ENCODE measurements around the gene SMIM12.
A peak's percentile ranks its signal among the peaks of the same experiment; 100 is the strongest.

Gene SMIM12

DNA sequence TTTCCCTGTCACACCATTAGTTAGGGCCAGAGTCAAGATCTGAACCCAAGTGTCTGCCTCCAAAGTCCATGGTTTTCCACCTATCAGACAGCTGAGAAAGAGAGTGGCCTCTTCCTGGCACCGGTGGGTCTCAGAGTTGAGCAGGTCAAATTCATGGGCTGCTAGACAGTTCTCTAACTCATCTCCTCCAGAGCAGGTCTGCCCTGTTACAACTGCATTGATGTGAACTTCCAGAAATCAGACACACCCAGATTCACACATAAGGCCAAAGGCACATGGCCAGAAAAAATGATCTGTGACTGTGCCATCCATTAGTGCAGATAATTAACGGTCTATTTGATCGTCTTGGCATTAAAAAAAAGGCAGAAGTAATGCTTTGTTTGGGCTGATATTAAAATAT lies 17.5 kb downstream of the SMIM12 start:
- TF ChIP-seq, protein P1, sequence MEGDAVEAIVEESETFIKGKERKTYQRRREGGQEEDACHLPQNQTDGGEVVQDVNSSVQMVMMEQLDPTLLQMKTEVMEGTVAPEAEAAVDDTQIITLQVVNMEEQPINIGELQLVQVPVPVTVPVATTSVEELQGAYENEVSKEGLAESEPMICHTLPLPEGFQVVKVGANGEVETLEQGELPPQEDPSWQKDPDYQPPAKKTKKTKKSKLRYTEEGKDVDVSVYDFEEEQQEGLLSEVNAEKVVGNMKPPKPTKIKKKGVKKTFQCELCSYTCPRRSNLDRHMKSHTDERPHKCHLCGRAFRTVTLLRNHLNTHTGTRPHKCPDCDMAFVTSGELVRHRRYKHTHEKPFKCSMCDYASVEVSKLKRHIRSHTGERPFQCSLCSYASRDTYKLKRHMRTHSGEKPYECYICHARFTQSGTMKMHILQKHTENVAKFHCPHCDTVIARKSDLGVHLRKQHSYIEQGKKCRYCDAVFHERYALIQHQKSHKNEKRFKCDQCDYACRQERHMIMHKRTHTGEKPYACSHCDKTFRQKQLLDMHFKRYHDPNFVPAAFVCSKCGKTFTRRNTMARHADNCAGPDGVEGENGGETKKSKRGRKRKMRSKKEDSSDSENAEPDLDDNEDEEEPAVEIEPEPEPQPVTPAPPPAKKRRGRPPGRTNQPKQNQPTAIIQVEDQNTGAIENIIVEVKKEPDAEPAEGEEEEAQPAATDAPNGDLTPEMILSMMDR (IDR thresholded peaks at IDR 0.05; ENCODE audit: low read length, missing control alignments): no peak
- DNase-seq (ENCODE audit: low read depth): no peak
- no peak overlapping the region for H3K4me3 ChIP-seq (replicated peaks; ENCODE audit: low read depth, low read length)

DNA sequence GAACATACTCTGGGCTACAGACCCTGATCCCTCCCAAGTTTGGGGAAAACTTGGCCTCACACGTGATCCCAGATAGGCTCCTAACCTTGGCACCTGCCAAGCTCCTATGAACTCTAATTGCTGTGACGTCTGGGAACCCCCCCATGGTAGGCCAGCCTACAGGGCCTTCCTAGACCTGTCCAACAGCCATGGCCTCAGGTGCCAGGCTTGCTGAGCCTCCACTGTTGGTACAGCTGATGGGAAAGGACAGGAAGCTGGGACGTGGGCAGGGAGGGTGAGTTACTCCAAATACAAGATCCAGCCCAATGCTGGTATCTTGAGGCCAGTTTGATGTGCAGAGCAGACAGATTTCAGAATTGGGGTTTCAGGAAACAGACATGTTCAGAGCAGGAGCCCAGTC lies 19.1 kb downstream of the SMIM12 start:
- DNase-seq (ENCODE audit: low read depth): no peak
- TF ChIP-seq, protein P1 (IDR thresholded peaks at IDR 0.05; ENCODE audit: low read length, missing control alignments): no peak

GRCh38 chr1:34839526-34840305 lies 19.8 kb downstream of the SMIM12 start:
- TF ChIP-seq, protein P1 (IDR thresholded peaks at IDR 0.05; ENCODE audit: low read length, missing control alignments): no peak
- no peak overlapping the region for H3K4me3 ChIP-seq (replicated peaks; ENCODE audit: low read depth, low read length)
- no peak for DNase-seq (ENCODE audit: low read depth)

More for the DNA sequence above, 19.1 kb downstream of the SMIM12 start:
- H3K4me3 ChIP-seq (replicated peaks; ENCODE audit: low read depth, low read length): no peak overlapping the region

DNA sequence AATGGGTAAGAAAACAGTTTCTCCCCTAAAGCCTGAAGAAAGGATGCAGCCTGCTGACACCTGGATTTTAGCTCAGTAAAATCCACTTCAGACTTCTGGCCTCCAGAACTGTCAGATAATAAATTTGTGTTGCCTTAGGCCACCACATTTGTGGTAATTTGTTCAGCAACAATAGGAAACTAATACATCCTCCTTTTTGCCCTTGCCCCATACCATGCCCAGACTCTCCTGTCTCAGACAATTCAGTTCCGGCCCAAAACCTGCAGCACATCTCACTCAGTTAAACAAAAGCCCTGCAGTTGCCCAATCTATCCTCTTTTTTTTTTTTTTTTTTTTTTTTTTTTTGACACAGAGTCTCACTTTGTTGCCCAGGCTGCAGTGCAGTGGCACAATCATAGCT lies 25.8 kb downstream of the SMIM12 start:
- TF ChIP-seq, protein P1 (IDR thresholded peaks at IDR 0.05; ENCODE audit: low read length, missing control alignments): no peak
- no peak for DNase-seq (ENCODE audit: low read depth)
- no peak overlapping the region for H3K4me3 ChIP-seq (replicated peaks; ENCODE audit: low read depth, low read length)

- TF ChIP-seq, protein P1 (IDR thresholded peaks at IDR 0.05; ENCODE audit: low read length, missing control alignments): no peak
- H3K4me3 ChIP-seq (replicated peaks; ENCODE audit: low read depth, low read length): no peak overlapping the region
- DNase-seq (ENCODE audit: low read depth): no peak
These were observed 27.8 kb downstream of the SMIM12 start for GRCh38 chr1:34831721-34832246.

- DNase-seq (ENCODE audit: low read depth): peak; percentile 38
- TF ChIP-seq, protein P1 (IDR thresholded peaks at IDR 0.05; ENCODE audit: low read length, missing control alignments): no peak
- no peak overlapping the region for H3K4me3 ChIP-seq (replicated peaks; ENCODE audit: low read depth, low read length)
These were observed 30.3 kb downstream of the SMIM12 start for GRCh38 chr1:34829250-34829649.

- no peak for DNase-seq (ENCODE audit: low read depth)
These were observed 30.9 kb downstream of the SMIM12 start for GRCh38 chr1:34828611-34829010.

More at GRCh38 chr1:34828611-34829010, 30.9 kb downstream of the SMIM12 start:
- TF ChIP-seq, protein P1 (IDR thresholded peaks at IDR 0.05; ENCODE audit: low read length, missing control alignments): no peak
- no peak overlapping the region for H3K4me3 ChIP-seq (replicated peaks; ENCODE audit: low read depth, low read length)

All from fibroblast of pulmonary artery (primary cell).